Kidney capillary endothelial cell (primary cell): ENCODE data around the gene CELSR1.
"Not testable (repeated sequence)": the region's sequence is repeated elsewhere in the genome, so short reads cannot be mapped to it uniquely, and the experiment has no call there.

Experiments used
- DNase-seq: peaks from one replicate; pipeline ENCODE4 v3.0.0-alpha.2; 2018; ENCODE audit warnings: low spot score

CELSR1 gene

GRCh38 chr22:46511151-46512038, 26.0 kb downstream of the CELSR1 start:
- DNase-seq: no peak

DNA sequence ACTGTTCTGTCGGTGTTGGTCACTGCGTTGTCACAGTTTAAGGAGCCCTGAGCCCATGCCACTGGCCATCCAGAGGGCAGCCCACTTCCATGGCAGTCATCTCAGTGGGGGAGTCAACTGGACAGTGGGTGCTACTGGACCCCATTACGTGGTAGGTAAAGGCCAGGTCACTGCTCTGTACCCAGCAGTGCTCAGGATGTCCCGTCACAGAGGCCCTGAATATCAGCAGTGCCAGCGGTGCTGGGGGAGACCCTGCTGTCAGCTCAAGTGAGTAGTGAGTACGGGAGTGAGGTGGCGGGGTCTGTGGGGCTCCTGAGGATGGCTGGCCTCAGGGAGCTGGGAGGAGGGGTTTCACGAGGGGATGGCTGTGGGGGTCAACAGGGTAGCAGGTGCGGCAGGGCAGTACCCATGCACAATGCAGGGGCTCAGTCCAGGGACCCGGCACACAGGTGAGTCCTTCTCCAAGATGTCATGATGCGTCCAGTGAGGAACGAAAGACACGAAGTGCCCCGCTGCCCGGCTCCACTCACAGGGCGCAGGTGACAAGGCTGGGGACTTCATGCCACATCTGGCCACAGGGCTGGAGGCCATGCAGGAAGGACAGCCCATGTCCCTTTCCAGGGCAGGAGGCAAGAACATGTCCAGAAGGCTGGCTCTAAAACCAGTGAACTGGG, 27.9 kb downstream of the CELSR1 start:
- DNase-seq: no peak

DNA sequence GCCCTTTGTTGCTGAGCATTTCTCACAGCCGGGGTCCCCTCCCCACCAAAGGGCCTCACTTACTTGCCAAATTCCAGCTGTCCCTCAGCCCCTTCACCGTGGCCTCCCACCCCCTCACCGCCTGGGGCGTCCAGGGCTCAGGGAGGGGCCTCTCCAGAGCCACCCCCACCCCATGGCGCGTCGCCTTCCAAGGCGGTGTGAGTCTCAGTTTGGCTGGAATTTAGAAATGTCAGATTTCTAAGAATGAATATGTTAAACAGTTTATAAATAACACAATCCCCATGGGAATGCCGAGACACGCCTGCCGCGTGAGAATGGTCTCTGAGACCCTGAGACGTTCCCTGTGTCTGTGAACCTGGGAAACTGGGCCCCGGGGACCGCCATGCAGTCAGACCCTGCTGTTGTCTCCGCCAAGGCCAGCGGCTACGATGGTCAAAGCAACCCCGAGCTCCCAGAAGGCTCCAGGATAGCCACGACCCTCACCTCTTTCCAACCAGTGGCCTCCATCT, 28.9 kb downstream of the CELSR1 start:
- no peak for DNase-seq

DNA sequence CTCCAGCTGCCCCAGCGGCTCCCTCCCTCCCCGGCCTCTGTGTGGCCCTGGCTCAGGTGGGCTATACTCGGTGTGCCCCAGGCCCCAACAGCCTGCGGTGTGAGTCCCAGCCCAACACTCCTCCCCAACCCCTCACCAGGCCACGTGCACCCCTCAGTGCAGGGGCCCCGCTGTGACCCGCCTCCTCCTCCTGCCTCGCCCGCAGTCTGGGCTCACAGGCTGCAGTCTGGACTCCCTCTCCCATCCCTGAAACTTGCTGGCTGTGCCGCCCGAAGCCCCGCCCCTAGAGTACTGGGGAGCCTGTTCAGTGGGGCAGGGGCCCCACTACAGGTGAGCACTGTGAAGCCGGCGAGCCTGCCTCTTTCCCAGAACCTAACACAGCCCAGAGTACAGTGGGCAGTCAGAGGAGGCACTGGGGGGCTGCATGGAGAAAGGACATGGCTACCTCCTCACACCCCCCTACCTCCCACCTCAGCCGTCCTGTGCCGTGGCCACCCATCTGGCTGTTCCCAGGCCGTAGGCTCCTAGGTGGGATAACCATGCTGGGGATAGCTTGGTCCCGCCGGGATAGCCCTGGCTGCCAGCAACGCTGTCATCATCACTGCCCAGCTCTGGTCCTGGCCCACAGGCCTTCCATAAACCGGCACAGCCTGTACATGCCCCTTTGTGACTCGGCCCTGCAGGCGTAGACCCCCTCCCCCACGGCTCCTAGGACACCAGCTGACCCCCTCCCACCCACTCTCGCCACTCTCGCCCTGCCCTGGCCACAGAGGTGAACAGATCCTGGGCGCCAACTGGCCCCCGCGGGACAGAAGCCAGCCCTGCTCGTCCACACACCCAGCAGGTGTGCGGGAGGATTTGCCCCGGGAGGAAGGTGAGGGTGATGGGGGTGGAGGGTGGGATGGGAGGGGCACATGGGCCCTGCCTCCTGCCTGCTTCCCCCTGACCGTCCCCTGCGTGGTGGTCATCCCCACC, 29.7 kb downstream of the CELSR1 start:
- no peak for DNase-seq

- no peak for DNase-seq
Observed at GRCh38 chr22:46504584-46504983, 32.8 kb downstream of the CELSR1 start.

GRCh38 chr22:46502440-46503175, 34.8 kb downstream of the CELSR1 start:
- DNase-seq: no peak

DNA sequence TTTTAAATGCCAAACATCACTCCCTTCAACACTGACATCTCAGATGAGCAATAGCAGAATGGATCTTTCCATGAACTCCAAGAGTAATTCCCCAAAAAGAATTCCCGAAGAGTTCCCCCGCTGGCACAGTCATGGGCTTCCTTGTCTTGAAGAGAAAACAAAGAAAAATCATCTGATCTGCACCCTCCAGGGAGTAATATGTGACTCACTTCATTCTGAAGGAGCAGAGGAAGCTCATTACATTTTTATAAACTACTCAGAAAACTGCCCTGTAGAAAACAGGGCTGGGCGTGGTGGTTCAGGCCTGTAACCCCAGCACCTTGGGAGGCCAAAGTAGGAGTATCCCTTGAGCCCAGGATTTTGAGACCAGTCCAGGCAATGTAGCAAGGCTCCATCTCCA, 35.7 kb downstream of the CELSR1 start:
- DNase-seq: peak; percentile 70

- not testable (repeated sequence) for DNase-seq
Observed at GRCh38 chr22:46501265-46501664, 36.2 kb downstream of the CELSR1 start.

DNA sequence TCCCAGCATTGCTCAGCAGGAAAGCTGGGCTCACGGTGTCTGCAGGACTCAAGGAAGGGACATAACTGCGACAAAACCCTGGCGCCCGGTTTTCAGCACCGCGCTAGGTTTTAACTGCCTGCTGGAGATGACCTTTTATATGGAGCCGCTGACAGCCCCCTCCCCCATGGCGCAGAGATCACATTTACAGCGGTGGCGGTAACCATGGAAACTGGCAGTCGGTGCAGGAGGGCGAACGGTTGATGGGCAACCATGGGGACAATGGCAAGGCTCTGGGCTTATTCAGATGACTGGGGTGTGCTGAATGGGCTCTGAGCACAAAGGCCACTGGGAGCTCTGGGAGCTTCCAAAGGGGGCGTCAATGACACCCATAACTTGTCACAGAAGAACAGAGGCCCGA, 37.2 kb downstream of the CELSR1 start:
- no peak for DNase-seq

DNA sequence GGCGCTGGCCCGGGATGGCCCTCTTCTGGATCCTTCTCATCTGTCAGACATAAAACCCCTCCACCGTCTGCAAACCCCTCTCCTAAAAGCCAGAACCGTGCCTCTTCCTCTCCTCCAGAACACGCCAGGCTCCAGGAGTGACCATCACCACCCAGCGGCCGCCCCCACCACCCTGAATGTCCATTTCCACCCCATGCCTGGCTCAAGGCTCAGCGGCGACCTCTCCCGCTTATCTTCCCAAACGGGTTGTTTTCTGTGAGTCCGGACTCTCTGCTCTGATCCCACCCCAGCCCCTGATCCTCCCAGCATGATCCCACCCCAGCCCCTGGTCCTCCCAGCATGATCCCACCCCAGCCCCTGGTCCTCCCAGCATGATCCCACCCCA, 37.6 kb downstream of the CELSR1 start:
- no peak for DNase-seq

GRCh38 chr22:46491946-46492345, 45.5 kb downstream of the CELSR1 start:
- no peak for DNase-seq

GRCh38 chr22:46490538-46490937, 46.9 kb downstream of the CELSR1 start:
- no peak for DNase-seq

- no peak for DNase-seq
Observed at GRCh38 chr22:46486996-46487717, 50.3 kb downstream of the CELSR1 start.

DNA sequence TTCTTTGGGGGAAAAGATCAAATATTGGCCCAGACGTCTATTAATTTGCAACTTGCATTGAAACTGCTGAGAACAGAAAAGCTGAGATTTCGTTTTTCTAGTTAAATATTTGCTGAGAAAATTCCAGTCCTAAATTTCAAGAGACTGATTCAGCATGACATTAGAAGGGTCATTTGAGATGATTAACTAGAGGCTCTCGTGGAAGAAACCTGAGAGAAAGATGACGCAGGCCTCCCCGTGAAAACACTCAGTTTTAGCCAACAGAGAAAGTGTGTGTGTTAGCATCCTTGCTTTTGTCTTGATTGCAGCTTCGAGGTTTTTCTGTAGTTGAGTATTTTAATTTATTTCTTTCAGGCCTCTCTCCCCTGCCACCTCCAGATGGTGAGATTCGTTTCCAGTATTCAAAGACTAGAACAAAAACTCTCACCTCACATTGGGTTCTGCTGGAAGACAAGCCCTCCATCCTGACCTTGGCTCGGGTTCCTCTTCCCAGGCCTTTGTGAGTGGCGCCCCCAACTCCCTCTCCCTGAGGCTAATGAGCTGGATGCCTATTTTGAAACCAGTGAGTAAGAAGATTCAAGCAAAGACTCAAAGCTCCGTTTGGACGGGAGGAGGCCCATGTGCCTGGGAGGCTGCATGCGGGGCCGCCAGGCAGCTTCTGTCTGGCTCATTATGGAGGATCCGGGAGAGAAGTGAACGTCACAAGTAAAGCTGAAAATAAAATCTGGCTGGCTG, 52.4 kb downstream of the CELSR1 start:
- DNase-seq: no peak

GRCh38 chr22:46484156-46484860, 53.1 kb downstream of the CELSR1 start:
- DNase-seq: no peak

DNA sequence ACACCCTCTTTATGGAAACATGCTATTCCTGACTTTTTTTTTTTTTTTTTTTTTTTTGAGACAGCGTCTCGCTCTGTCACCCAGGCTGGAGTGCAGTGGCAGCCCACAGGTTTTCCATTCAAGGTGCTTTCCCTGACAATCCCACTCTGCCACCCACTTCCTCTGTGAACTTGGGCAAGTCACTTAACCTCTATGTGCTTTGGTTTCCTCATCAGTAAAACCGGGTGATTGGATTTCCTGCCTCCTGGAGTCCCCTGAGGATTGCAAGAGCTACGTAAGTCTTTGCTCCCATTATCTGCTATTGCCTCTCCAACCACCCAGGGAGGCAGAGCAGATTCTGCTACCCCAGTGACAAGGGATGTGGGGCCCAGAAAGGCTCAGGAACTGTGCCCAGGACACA, 54.1 kb downstream of the CELSR1 start:
- no peak for DNase-seq

GRCh38 chr22:46482056-46482675, 55.3 kb downstream of the CELSR1 start:
- no peak for DNase-seq

- DNase-seq: no peak
Observed at GRCh38 chr22:46481386-46481785, 56.0 kb downstream of the CELSR1 start.

DNA sequence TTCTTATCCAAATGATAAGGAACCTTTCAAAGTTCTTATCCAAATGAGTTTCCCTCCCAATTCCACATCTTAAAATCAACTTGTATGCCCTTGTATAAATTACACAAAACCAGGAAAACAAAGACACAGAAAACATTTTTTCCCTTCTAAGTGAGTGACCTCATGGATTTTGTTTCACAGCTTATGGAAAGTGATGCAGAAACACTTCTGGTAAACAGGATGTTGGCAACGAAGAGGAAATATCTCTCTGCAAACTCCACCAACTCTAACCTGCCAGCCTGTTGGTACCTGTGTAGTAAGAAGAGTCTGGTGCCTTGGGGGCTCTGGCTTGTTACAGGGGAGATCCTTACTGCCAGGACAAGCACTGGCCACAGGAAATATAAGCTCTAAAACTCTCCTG, 57.0 kb downstream of the CELSR1 start:
- peak; percentile 22 for DNase-seq
